ENCODE data around the gene EYA2. TPM values are rescaled to one million over a fixed set of nuclear protein-coding genes. Genes with fewer than 3 reads are reported as not detected.

The EYA2 gene
- total and polyA plus RNA-seq, 2 donors (not counting 1 experiment from before 2014, with no cell fraction given): 1.1 to 2.8 TPM

DNA sequence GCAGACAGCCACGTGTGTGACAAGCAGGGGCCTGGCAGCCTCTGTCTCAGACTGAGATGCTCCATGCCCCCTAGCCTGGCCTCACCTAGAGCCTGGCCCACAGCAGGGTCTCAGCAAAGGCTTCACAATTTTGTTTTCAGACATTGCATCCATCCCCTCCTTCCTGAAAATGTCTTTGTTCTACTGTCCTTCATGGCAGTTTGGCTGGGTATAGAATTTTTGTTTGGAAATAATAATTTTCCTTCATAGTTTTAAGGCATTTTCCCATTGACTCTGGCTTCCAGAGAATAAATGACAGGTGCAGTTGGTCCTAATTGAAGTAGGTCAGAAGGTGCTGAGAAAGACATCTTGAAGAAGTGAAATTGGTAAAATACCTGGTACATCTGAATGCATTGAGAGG is 216.2 kb downstream of the EYA2 start:
- no peak for TF ChIP-seq CTCF (IDR thresholded peaks at IDR 0.05)
- no peak for TF ChIP-seq EZH2 (IDR thresholded peaks at IDR 0.05; ENCODE audit: borderline replicate concordance, insufficient read depth, low read depth, low read length, poor library complexity, severe bottlenecking)
- H3K9me3 ChIP-seq (ENCODE audit: control extremely low read depth in 1 of 3, control insufficient read depth in 2 of 3, insufficient read depth in 1 of 3, low read length in 2 of 3): peaks cover 0 to 36% (median 7%) of the 10 kb centered on the region in 3 donors
- no peak overlapping the region for H2AFZ ChIP-seq (ENCODE audit: insufficient read depth, low read depth, low read length, poor library complexity, severe bottlenecking)
- no peak for ATAC-seq (ENCODE audit: low read depth)
- WGBS (ENCODE audit: insufficient coverage): 75% methylated on average over 1 of the region's 1 CpG
- no peak overlapping the region for H3K4me3 Mint-ChIP-seq
- no peaks in the 10 kb centered on the region for H3K79me2 ChIP-seq (ENCODE audit: control insufficient read depth, insufficient read depth, low read length)
- no peak overlapping the region for H3K27ac Mint-ChIP-seq
- H4K20me1 ChIP-seq (ENCODE audit: control insufficient read depth, insufficient read depth, low read length, poor library complexity, severe bottlenecking): no peaks in the 10 kb centered on the region
- ChIA-PET POLR2A (no interaction called here), CTCF (no interaction called here)
- no peak overlapping the region for H3K9ac ChIP-seq (ENCODE audit: low read length)
- peaks cover 6% of the 10 kb centered on the region for H3K9me3 Mint-ChIP-seq (ENCODE audit: insufficient read depth)
- no peak for DNase-seq
- H3K4me2 ChIP-seq (replicated peaks; ENCODE audit: low read depth, low read length, poor library complexity, severe bottlenecking): no peak overlapping the region
- H3K27me3 ChIP-seq (replicated peaks in 1 of 4; ENCODE audit: control extremely low read depth in 1 of 4, control insufficient read depth in 3 of 4, insufficient read depth in 4 of 4, low read length in 3 of 4): peaks cover 0 to 5% (median 0%) of the 10 kb centered on the region in 4 experiments
- H3K27ac ChIP-seq (ENCODE audit: low read length in 2 of 2): no peak overlapping the region
- intact Hi-C loops (cut with micrococcal nuclease): no loop called here
- no peaks in the 10 kb centered on the region for H3K4me1 Mint-ChIP-seq
- H3K27me3 Mint-ChIP-seq: peaks cover 8% of the 10 kb centered on the region
- H3K4me1 ChIP-seq (ENCODE audit: control insufficient read depth in 2 of 2, insufficient read depth in 2 of 2, low read length in 2 of 2): no peaks in the 10 kb centered on the region
- H3K36me3 ChIP-seq (replicated peaks in 1 of 2; ENCODE audit: control extremely low read depth in 1 of 2, control insufficient read depth in 1 of 2, extremely low read depth in 1 of 2, insufficient read depth in 2 of 2, low read length in 1 of 2): no peaks in the 10 kb centered on the region
- H3K4me3 ChIP-seq (ENCODE audit: control extremely low read depth in 1 of 5, extremely low read depth in 1 of 5, insufficient read depth in 1 of 5, low read depth in 2 of 5, low read length in 4 of 5): no peak overlapping the region

DNA sequence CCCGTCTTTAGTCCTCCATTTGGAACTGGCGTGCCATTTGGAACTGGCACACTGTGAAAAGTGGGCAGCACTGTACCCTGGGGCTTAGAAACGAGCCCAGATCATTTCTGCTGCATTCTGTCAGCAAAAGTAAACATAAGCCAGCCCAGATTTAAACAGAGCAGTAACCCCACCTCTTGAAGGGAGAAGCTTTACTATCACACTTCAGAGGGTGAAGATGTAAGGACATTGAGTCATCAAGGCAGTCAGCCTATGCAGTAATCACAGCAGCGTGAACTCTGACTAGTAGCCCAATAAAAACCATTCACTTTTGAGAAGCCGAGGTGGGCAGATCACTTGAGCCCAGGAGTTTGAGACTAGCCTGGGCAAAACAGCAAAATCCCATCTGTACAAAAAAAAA is 216.9 kb downstream of the EYA2 start:
- peaks cover 0 to 3% (median 0%) of the 10 kb centered on the region in 4 experiments for H3K27me3 ChIP-seq (replicated peaks in 1 of 4; ENCODE audit: control extremely low read depth in 1 of 4, control insufficient read depth in 3 of 4, insufficient read depth in 4 of 4, low read length in 3 of 4)
- no peaks in the 10 kb centered on the region for H3K36me3 ChIP-seq (replicated peaks in 1 of 2; ENCODE audit: control extremely low read depth in 1 of 2, control insufficient read depth in 1 of 2, extremely low read depth in 1 of 2, insufficient read depth in 2 of 2, low read length in 1 of 2)
- Mint-ChIP-seq H3K27me3 (peaks cover 8% of the 10 kb centered on the region), H3K4me3 (no peak overlapping the region), H3K27ac (no peak overlapping the region), H3K9me3 (ENCODE audit: insufficient read depth) (peaks cover 6% of the 10 kb centered on the region), H3K4me1 (no peaks in the 10 kb centered on the region)
- no peak overlapping the region for H3K27ac ChIP-seq (ENCODE audit: low read length in 2 of 2)
- no peaks in the 10 kb centered on the region for H4K20me1 ChIP-seq (ENCODE audit: control insufficient read depth, insufficient read depth, low read length, poor library complexity, severe bottlenecking)
- ChIA-PET CTCF (no interaction called here), POLR2A (no interaction called here)
- DNase-seq: no peak
- H2AFZ ChIP-seq (ENCODE audit: insufficient read depth, low read depth, low read length, poor library complexity, severe bottlenecking): no peak overlapping the region
- ATAC-seq (ENCODE audit: low read depth): no peak
- H3K79me2 ChIP-seq (ENCODE audit: control insufficient read depth, insufficient read depth, low read length): no peaks in the 10 kb centered on the region
- H3K4me3 ChIP-seq (ENCODE audit: control extremely low read depth in 1 of 5, extremely low read depth in 1 of 5, insufficient read depth in 1 of 5, low read depth in 2 of 5, low read length in 4 of 5): no peak overlapping the region
- H3K4me1 ChIP-seq (ENCODE audit: control insufficient read depth in 2 of 2, insufficient read depth in 2 of 2, low read length in 2 of 2): no peaks in the 10 kb centered on the region
- H3K4me2 ChIP-seq (replicated peaks; ENCODE audit: low read depth, low read length, poor library complexity, severe bottlenecking): no peak overlapping the region
- TF ChIP-seq CTCF (IDR thresholded peaks at IDR 0.05): no peak
- TF ChIP-seq EZH2 (IDR thresholded peaks at IDR 0.05; ENCODE audit: borderline replicate concordance, insufficient read depth, low read depth, low read length, poor library complexity, severe bottlenecking): no peak
- peaks cover 0 to 36% (median 7%) of the 10 kb centered on the region in 3 donors for H3K9me3 ChIP-seq (ENCODE audit: control extremely low read depth in 1 of 3, control insufficient read depth in 2 of 3, insufficient read depth in 1 of 3, low read length in 2 of 3)
- 78% methylated on average over 4 of the region's 5 CpGs for WGBS (ENCODE audit: insufficient coverage)
- intact Hi-C loops (cut with micrococcal nuclease): no loop called here
- no peak overlapping the region for H3K9ac ChIP-seq (ENCODE audit: low read length)

Measured in B cell (primary cell).